ENCODE data around the gene XRCC4. TPM values are rescaled to one million over a fixed set of nuclear protein-coding genes. Genes with fewer than 3 reads are reported as not detected.

The XRCC4 gene
- total and polyA plus RNA-seq, 2 of the 13 experiments (the other 11 are each of a cell fraction or from before 2014, with no cell fraction given), result 2.8 to 12.6 TPM

- no peak for TF ChIP-seq TFDP2 (CRISPR knock-in tag; IDR thresholded peaks at IDR 0.05)
- no peak for TF ChIP-seq ZNF17 (CRISPR knock-in tag; IDR thresholded peaks at IDR 0.05)
- no peak for TF ChIP-seq ZNF552 (CRISPR knock-in tag; IDR thresholded peaks at IDR 0.05; ENCODE audit: borderline replicate concordance)
- no peak for TF ChIP-seq ZNF230 (CRISPR knock-in tag; IDR thresholded peaks at IDR 0.05)
- TF ChIP-seq RFX3 (CRISPR knock-in tag; IDR thresholded peaks at IDR 0.05), result no peak
- no peak for TF ChIP-seq ATM (IDR thresholded peaks at IDR 0.05; ENCODE audit: borderline replicate concordance)
- TF ChIP-seq ZNF160 (CRISPR knock-in tag; IDR thresholded peaks at IDR 0.05), result no peak
- intact Hi-C loops (cut with micrococcal nuclease; ENCODE audit: unreplicated experiment) (no loop called here), in situ Hi-C loops (cut with HindIII; ENCODE audit: extremely low pct_ligation_motif_present, low pct_unique_long_range_greater_than_20kb) (no loop called here)
- POLR2A ChIA-PET, result no interaction called here
- no peak for DNase-seq (ENCODE audit: low spot score)
- H3K27me3 ChIP-seq (ENCODE audit: control insufficient read depth in 1 of 2, insufficient read depth in 2 of 2, low read length in 2 of 2), result no peaks in the 10 kb centered on the region
- H3K9ac ChIP-seq (ENCODE audit: insufficient read depth, low read depth, low read length), result no peak overlapping the region
- FAIRE-seq, result no peak
- no peaks in the 10 kb centered on the region for H4K20me1 ChIP-seq (ENCODE audit: insufficient read depth, low read length)
- no peaks in the 10 kb centered on the region for H3K4me1 ChIP-seq (ENCODE audit: insufficient read depth, low read length)
- 69% methylated on average over 4 of the region's 4 CpGs for WGBS (ENCODE audit: low lambda C conversion rate)
- H3K4me2 ChIP-seq (ENCODE audit: low read depth, low read length), result no peak overlapping the region
- no peaks in the 10 kb centered on the region for H3K79me2 ChIP-seq (ENCODE audit: insufficient read depth, low read length)
- CTCF ChIA-PET (ENCODE audit: low intra/inter-chr PET ratio, low total read pairs), result no interaction called here
- H3K9me3 ChIP-seq (ENCODE audit: low read length), result no peaks in the 10 kb centered on the region
- no TSS peak for BruUV-seq (replicated peaks)
- H3K4me3 ChIP-seq (replicated peaks in 1 of 3; ENCODE audit: insufficient read depth in 1 of 3, low read depth in 2 of 3, low read length in 3 of 3), result no peak overlapping the region
- H2AFZ ChIP-seq (ENCODE audit: low read length), result no peak overlapping the region
- ATAC-seq, result no peak
- H3K36me3 ChIP-seq (replicated peaks in 1 of 2; ENCODE audit: control insufficient read depth in 1 of 2, insufficient read depth in 2 of 2, low read length in 2 of 2), result no peaks in the 10 kb centered on the region
- no peak overlapping the region for H3K27ac ChIP-seq (ENCODE audit: extremely low read length, insufficient read depth, low read length)
Observed at GRCh38 chr5:83219495-83219894, 142.1 kb downstream of the XRCC4 start.

- FAIRE-seq (no peak), DNase-seq (ENCODE audit: low spot score) (no peak), ATAC-seq (no peak)
- Histone ChIP-seq H3K4me2 (ENCODE audit: low read depth, low read length) (no peak overlapping the region), H3K27me3 (ENCODE audit: control insufficient read depth in 1 of 2, insufficient read depth in 2 of 2, low read length in 2 of 2) (no peaks in the 10 kb centered on the region), H3K27ac (ENCODE audit: extremely low read length, insufficient read depth, low read length) (no peak overlapping the region), H3K4me1 (ENCODE audit: insufficient read depth, low read length) (no peaks in the 10 kb centered on the region), H3K9ac (ENCODE audit: insufficient read depth, low read depth, low read length) (no peak overlapping the region), H3K79me2 (ENCODE audit: insufficient read depth, low read length) (no peaks in the 10 kb centered on the region), H3K9me3 (ENCODE audit: low read length) (no peaks in the 10 kb centered on the region), H2AFZ (ENCODE audit: low read length) (no peak overlapping the region), H4K20me1 (ENCODE audit: insufficient read depth, low read length) (no peaks in the 10 kb centered on the region), H3K36me3 (replicated peaks in 1 of 2; ENCODE audit: control insufficient read depth in 1 of 2, insufficient read depth in 2 of 2, low read length in 2 of 2) (no peaks in the 10 kb centered on the region), H3K4me3 (replicated peaks in 1 of 3; ENCODE audit: insufficient read depth in 1 of 3, low read depth in 2 of 3, low read length in 3 of 3) (no peak overlapping the region)
- no TSS peak for BruUV-seq (replicated peaks)
- POLR2A ChIA-PET, result no interaction called here
- TF ChIP-seq ZNF644 (CRISPR knock-in tag; IDR thresholded peaks at IDR 0.05; ENCODE audit: low read depth) (no peak), PBX2 (CRISPR knock-in tag; IDR thresholded peaks at IDR 0.05) (no peak), ZNF674 (CRISPR knock-in tag; IDR thresholded peaks at IDR 0.05; ENCODE audit: low read depth) (no peak), ZNF749 (CRISPR knock-in tag; IDR thresholded peaks at IDR 0.05; ENCODE audit: borderline replicate concordance) (no peak), ZFP36 (IDR thresholded peaks at IDR 0.05; ENCODE audit: borderline replicate concordance, low read depth, low read length, partially characterized antibody) (no peak), THAP11 (CRISPR knock-in tag; IDR thresholded peaks at IDR 0.05) (no peak)
- WGBS (ENCODE audit: low lambda C conversion rate), result 95% methylated on average over 3 of the region's 3 CpGs
- intact Hi-C loops (cut with micrococcal nuclease; ENCODE audit: unreplicated experiment), result no loop called here
- in situ Hi-C loops (cut with HindIII; ENCODE audit: extremely low pct_ligation_motif_present, low pct_unique_long_range_greater_than_20kb), result no loop called here
- CTCF ChIA-PET (ENCODE audit: low intra/inter-chr PET ratio, low total read pairs), result no interaction called here
Observed at GRCh38 chr5:83220331-83220730, 143.0 kb downstream of the XRCC4 start.
